ENCODE measurements around the gene GNE.

DNA sequence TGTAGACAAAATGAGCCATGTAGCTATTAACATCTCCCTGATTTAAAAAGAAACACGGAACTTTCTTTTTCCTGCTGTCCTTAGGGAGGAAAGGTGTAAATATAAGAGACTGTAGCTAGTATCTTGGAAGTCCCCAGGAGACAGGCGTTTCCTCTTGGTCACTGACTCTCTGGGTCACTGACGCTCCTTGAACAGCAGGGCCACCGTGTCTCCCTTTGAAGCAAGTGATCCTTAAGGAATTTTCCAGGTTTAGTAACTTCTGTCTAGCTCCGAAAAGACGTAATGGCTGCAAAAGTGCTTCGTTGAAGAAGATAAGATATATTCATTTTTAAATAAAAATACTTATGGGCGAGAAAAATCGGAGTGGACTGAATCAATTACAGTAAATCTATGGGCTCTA is 68.3 kb downstream of the GNE start:
- TF ChIP-seq, protein P1, sequence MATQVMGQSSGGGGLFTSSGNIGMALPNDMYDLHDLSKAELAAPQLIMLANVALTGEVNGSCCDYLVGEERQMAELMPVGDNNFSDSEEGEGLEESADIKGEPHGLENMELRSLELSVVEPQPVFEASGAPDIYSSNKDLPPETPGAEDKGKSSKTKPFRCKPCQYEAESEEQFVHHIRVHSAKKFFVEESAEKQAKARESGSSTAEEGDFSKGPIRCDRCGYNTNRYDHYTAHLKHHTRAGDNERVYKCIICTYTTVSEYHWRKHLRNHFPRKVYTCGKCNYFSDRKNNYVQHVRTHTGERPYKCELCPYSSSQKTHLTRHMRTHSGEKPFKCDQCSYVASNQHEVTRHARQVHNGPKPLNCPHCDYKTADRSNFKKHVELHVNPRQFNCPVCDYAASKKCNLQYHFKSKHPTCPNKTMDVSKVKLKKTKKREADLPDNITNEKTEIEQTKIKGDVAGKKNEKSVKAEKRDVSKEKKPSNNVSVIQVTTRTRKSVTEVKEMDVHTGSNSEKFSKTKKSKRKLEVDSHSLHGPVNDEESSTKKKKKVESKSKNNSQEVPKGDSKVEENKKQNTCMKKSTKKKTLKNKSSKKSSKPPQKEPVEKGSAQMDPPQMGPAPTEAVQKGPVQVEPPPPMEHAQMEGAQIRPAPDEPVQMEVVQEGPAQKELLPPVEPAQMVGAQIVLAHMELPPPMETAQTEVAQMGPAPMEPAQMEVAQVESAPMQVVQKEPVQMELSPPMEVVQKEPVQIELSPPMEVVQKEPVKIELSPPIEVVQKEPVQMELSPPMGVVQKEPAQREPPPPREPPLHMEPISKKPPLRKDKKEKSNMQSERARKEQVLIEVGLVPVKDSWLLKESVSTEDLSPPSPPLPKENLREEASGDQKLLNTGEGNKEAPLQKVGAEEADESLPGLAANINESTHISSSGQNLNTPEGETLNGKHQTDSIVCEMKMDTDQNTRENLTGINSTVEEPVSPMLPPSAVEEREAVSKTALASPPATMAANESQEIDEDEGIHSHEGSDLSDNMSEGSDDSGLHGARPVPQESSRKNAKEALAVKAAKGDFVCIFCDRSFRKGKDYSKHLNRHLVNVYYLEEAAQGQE (IDR thresholded peaks at IDR 0.05; ENCODE audit: low read depth), result no peak
- TF ChIP-seq TCF12 (IDR thresholded peaks at IDR 0.05; ENCODE audit: low read depth) (no peak), NFIC (IDR thresholded peaks at IDR 0.05) (no peak), TAF1 (IDR thresholded peaks at IDR 0.05; ENCODE audit: low read depth) (no peak), CEBPB (IDR thresholded peaks at IDR 0.05) (no peak), EP300 (IDR thresholded peaks at IDR 0.05; ENCODE audit: borderline replicate concordance) (no peak), CREB1 (IDR thresholded peaks at IDR 0.05; ENCODE audit: low read depth) (no peak), ZBTB7A (IDR thresholded peaks at IDR 0.05; ENCODE audit: low read depth) (no peak), YY1 (IDR thresholded peaks at IDR 0.05; ENCODE audit: low read depth) (no peak), RAD21 (IDR thresholded peaks at IDR 0.05; ENCODE audit: low read depth) (no peak)
- TF ChIP-seq, protein P2, sequence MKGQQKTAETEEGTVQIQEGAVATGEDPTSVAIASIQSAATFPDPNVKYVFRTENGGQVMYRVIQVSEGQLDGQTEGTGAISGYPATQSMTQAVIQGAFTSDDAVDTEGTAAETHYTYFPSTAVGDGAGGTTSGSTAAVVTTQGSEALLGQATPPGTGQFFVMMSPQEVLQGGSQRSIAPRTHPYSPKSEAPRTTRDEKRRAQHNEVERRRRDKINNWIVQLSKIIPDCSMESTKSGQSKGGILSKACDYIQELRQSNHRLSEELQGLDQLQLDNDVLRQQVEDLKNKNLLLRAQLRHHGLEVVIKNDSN (IDR thresholded peaks at IDR 0.05), result no peak
- TF ChIP-seq, protein P3, sequence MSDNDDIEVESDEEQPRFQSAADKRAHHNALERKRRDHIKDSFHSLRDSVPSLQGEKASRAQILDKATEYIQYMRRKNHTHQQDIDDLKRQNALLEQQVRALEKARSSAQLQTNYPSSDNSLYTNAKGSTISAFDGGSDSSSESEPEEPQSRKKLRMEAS (IDR thresholded peaks at IDR 0.05), result no peak
